ENCODE results near the gene BANK1. TPM values are rescaled to one million over a fixed set of nuclear protein-coding genes. Genes with fewer than 3 reads are reported as not detected.

The BANK1 gene
- total RNA-seq, 6 donors from 2014 or later, result 7.6 to 29.3 (median 11.4) TPM

GRCh38 chr4:101954975-101955678, 164.6 kb downstream of the BANK1 start:
- 76 to 80% methylated on average over 4 of the region's 4 CpGs for WGBS, 2 donors
- no peaks in the 10 kb centered on the region for H3K9me3 ChIP-seq
- no peak for ATAC-seq (ENCODE audit: low FRiP score in 2 of 2)
- no peak overlapping the region for H3K27ac ChIP-seq
- H3K4me1 ChIP-seq, result no peaks in the 10 kb centered on the region
- no peaks in the 10 kb centered on the region for H3K27me3 ChIP-seq
- TF ChIP-seq CTCF (IDR thresholded peaks at IDR 0.05), result no peak
- no peak for TF ChIP-seq POLR2A (IDR thresholded peaks at IDR 0.05)
- no peak for TF ChIP-seq EP300 (IDR thresholded peaks at IDR 0.05)
- no peak for TF ChIP-seq POLR2AphosphoS5 (IDR thresholded peaks at IDR 0.05)
- H3K4me3 ChIP-seq, result no peak overlapping the region
- H3K36me3 ChIP-seq, result no peaks in the 10 kb centered on the region
- no peak for DNase-seq

- WGBS, 2 donors, result 77 to 80% methylated on average over 4 of the region's 4 CpGs
- no peak overlapping the region for H3K27ac ChIP-seq
- DNase-seq, result no peak
- TF ChIP-seq POLR2AphosphoS5 (IDR thresholded peaks at IDR 0.05) (no peak), EP300 (IDR thresholded peaks at IDR 0.05) (no peak), CTCF (IDR thresholded peaks at IDR 0.05) (no peak)
- no peaks in the 10 kb centered on the region for H3K36me3 ChIP-seq
- H3K4me3 ChIP-seq, result no peak overlapping the region
- no peaks in the 10 kb centered on the region for H3K4me1 ChIP-seq
- H3K27me3 ChIP-seq, result no peaks in the 10 kb centered on the region
- ATAC-seq (ENCODE audit: low FRiP score in 2 of 2), result no peak
- H3K9me3 ChIP-seq, result no peaks in the 10 kb centered on the region
Observed at GRCh38 chr4:101956068-101956825, 165.7 kb downstream of the BANK1 start.

- no peaks in the 10 kb centered on the region for H3K36me3 ChIP-seq
- DNase-seq, result peak in 1 of 2 donors; percentile 22
- 80 to 87% methylated on average over 3 of the region's 3 CpGs for WGBS, 2 donors
- no peak for ATAC-seq (ENCODE audit: low FRiP score in 2 of 2)
- H3K9me3 ChIP-seq, result no peaks in the 10 kb centered on the region
- TF ChIP-seq POLR2A (IDR thresholded peaks at IDR 0.05) (no peak), CTCF (IDR thresholded peaks at IDR 0.05) (no peak), POLR2AphosphoS5 (IDR thresholded peaks at IDR 0.05) (no peak), EP300 (IDR thresholded peaks at IDR 0.05) (no peak)
- H3K4me1 ChIP-seq, result no peaks in the 10 kb centered on the region
- H3K4me3 ChIP-seq, result no peak overlapping the region
- no peaks in the 10 kb centered on the region for H3K27me3 ChIP-seq
- no peak overlapping the region for H3K27ac ChIP-seq
Observed at GRCh38 chr4:101958547-101958946, 168.0 kb downstream of the BANK1 start.

GRCh38 chr4:101960431-101960830, 169.9 kb downstream of the BANK1 start:
- no peak for ATAC-seq (ENCODE audit: low FRiP score in 2 of 2)
- no peaks in the 10 kb centered on the region for H3K27me3 ChIP-seq
- no peaks in the 10 kb centered on the region for H3K36me3 ChIP-seq
- no peak for DNase-seq
- WGBS, 2 donors, result 88 to 89% methylated on average over 4 of the region's 4 CpGs
- no peak overlapping the region for H3K27ac ChIP-seq
- no peak for TF ChIP-seq POLR2A (IDR thresholded peaks at IDR 0.05)
- TF ChIP-seq CTCF (IDR thresholded peaks at IDR 0.05), result no peak
- TF ChIP-seq EP300 (IDR thresholded peaks at IDR 0.05), result no peak
- no peak for TF ChIP-seq POLR2AphosphoS5 (IDR thresholded peaks at IDR 0.05)
- no peak overlapping the region for H3K4me3 ChIP-seq
- H3K4me1 ChIP-seq, result no peaks in the 10 kb centered on the region
- no peaks in the 10 kb centered on the region for H3K9me3 ChIP-seq

Data from upper lobe of left lung (tissue), 6 donors.